ENCODE results near the gene PLBD1.

DNA sequence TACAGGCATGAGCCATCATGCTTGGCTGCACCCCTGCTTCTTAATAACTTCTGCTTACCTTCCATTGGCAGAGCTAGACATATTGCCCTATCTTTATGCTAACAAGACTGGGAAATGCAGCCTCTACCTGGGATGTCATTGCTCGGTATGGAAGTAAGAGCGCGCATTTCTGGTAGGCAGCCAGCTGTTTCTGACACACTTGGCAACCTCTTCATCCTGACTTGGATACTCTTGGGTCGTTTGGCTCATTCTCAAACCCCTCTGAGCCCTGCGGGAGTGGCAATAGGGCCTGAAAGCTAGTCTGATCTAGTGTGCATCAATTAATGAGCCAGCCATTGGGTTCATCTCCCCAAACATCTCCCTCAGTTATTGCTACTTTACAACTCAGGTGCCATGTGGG, 5.4 kb upstream of the PLBD1 start:
- no peak for TF ChIP-seq EZH2 (IDR thresholded peaks at IDR 0.05; ENCODE audit: low read length)
- TF ChIP-seq, protein P1, sequence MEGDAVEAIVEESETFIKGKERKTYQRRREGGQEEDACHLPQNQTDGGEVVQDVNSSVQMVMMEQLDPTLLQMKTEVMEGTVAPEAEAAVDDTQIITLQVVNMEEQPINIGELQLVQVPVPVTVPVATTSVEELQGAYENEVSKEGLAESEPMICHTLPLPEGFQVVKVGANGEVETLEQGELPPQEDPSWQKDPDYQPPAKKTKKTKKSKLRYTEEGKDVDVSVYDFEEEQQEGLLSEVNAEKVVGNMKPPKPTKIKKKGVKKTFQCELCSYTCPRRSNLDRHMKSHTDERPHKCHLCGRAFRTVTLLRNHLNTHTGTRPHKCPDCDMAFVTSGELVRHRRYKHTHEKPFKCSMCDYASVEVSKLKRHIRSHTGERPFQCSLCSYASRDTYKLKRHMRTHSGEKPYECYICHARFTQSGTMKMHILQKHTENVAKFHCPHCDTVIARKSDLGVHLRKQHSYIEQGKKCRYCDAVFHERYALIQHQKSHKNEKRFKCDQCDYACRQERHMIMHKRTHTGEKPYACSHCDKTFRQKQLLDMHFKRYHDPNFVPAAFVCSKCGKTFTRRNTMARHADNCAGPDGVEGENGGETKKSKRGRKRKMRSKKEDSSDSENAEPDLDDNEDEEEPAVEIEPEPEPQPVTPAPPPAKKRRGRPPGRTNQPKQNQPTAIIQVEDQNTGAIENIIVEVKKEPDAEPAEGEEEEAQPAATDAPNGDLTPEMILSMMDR (optimal IDR thresholded peaks at IDR 0.05 in 1 of 3, IDR thresholded peaks at IDR 0.05 in 1 of 3, conservative IDR thresholded peaks at IDR 0.05 in 1 of 3; ENCODE audit: extremely low read depth in 1 of 3, insufficient read depth in 2 of 3, low read length in 3 of 3): no peak

Data from keratinocyte (primary cell).